Brain microvascular endothelial cell (primary cell): Measurements from ENCODE around the gene NMNAT2.

Experiments used
- DNase-seq: peaks from one replicate; pipeline ENCODE4 v3.0.0-alpha.2; 2020
- H3K27ac ChIP-seq: fragments of 250-450 bp; sonication (Bioruptor Pico); 2 replicates; pipeline ENCODE4 v1.5.1; 2020; ENCODE audit warnings: mild to moderate bottlenecking, moderate library complexity
- H3K27me3 ChIP-seq: fragments of 250-450 bp; sonication (Bioruptor Pico); replicated peaks from 2 replicates; pipeline ENCODE4 v1.5.1; 2020; ENCODE audit warnings: mild to moderate bottlenecking
- H3K36me3 ChIP-seq: fragments of 250-450 bp; sonication (Bioruptor Pico); replicated peaks from 2 replicates; pipeline ENCODE4 v1.5.1; 2020; ENCODE audit warnings: mild to moderate bottlenecking
- H3K4me3 ChIP-seq: 2 replicates; pipeline ENCODE4 v1.5.1; 2011; ENCODE audit warnings: low read depth, mild to moderate bottlenecking, control low read depth, low read length, moderate library complexity
- CTCF ChIP-seq: IDR thresholded peaks from 2 replicates; pipeline ENCODE4 v1.5.1; 2011; ENCODE audit warnings: low read depth, mild to moderate bottlenecking, moderate library complexity, low read length, control low read depth, inconsistent platforms; ENCODE audit errors: missing control alignments
- in situ Hi-C: cut with HindIII; loops from 2 replicates; pipeline ENCODE4 v1.10.0; 2017; ENCODE audit warnings: low sequenced_read_pairs, low pct_ligation_motif_present

NMNAT2 gene

GRCh38 chr1:183365093-183365492, 53.1 kb downstream of the NMNAT2 start:
- Histone ChIP-seq H3K36me3 (no peaks in the 10 kb centered on the region), H3K27me3 (no peaks in the 10 kb centered on the region), H3K4me3 (no peak overlapping the region), H3K27ac (no peak overlapping the region)
- DNase-seq, result no peak
- TF ChIP-seq CTCF, result no peak
- in situ Hi-C loops, result no loop called here

DNA sequence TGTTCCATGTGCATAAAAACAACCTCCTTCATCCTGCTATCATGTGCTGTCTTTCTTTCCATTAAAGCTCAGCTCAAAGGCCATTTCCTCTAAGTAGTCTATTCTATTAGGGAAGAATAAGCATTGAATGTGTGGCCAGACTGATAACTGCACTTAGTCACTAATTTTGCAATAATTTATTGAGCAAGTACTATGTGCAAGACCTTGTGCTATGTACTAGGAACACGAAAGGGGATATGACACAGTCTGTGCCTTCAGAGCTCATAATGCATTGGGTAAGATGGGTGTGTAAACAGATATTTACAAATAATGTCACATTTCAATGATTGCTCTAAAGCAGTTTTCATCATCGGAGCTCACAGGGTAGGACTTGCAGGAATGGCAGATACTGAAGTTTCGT, 54.2 kb downstream of the NMNAT2 start:
- H3K27ac ChIP-seq, result no peak overlapping the region
- in situ Hi-C loops, result no loop called here
- no peak for TF ChIP-seq CTCF
- no peaks in the 10 kb centered on the region for H3K36me3 ChIP-seq
- no peak for DNase-seq
- peaks cover 3% of the 10 kb centered on the region for H3K27me3 ChIP-seq
- no peak overlapping the region for H3K4me3 ChIP-seq

GRCh38 chr1:183361081-183361480, 57.1 kb downstream of the NMNAT2 start:
- TF ChIP-seq CTCF, result no peak
- in situ Hi-C loops, result no loop called here
- DNase-seq, result no peak
- Histone ChIP-seq H3K27ac (no peak overlapping the region), H3K36me3 (no peaks in the 10 kb centered on the region), H3K27me3 (peaks cover 3% of the 10 kb centered on the region), H3K4me3 (no peak overlapping the region)

- Histone ChIP-seq H3K36me3 (no peaks in the 10 kb centered on the region), H3K4me3 (no peak overlapping the region), H3K27ac (no peak overlapping the region), H3K27me3 (peaks cover 3% of the 10 kb centered on the region)
- TF ChIP-seq CTCF, result no peak
- no peak for DNase-seq
- in situ Hi-C loops, result no loop called here
These were observed 57.7 kb downstream of the NMNAT2 start for GRCh38 chr1:183360473-183360872.

DNA sequence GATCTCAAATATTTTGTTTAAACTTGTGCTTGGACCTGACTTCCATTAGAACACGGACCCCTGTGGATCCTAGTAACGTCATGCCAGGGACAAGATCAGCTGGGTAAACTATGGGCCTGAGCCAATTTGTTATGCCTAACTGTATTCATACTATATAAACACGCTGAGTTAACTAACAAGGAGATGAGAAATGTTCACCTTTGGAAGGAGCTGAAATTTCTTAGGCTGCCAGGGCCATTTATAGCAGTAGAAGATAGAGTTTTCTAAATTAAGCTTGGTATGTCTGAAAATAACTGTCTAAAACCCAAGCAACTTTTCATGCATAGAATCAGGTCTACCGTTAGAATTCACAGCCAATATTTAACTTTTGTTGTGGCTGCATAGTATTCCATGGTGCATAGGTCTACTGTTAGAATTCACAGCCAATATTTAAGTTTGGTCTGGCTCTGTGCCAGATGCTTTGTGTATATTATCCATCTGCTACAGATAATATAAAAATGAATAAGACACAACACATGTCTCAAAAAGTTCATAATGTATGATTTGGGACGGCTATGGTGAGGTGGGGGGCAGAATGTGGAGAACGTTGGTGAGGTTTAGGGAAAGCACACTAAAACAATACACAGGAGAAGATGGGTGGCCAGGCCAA, 61.5 kb downstream of the NMNAT2 start:
- Histone ChIP-seq H3K27ac (no peak overlapping the region), H3K27me3 (peaks cover 3% of the 10 kb centered on the region), H3K36me3 (no peaks in the 10 kb centered on the region), H3K4me3 (no peak overlapping the region)
- TF ChIP-seq CTCF, result no peak
- no peak for DNase-seq
- in situ Hi-C loops, result no loop called here

GRCh38 chr1:183355797-183356196, 62.4 kb downstream of the NMNAT2 start:
- H3K36me3 ChIP-seq, result no peaks in the 10 kb centered on the region
- no peak overlapping the region for H3K4me3 ChIP-seq
- H3K27ac ChIP-seq, result no peak overlapping the region
- in situ Hi-C loops, result no loop called here
- TF ChIP-seq CTCF, result no peak
- no peak for DNase-seq
- peaks cover 5% of the 10 kb centered on the region for H3K27me3 ChIP-seq
